ENCODE data around the gene TWF2.

GRCh38 chr3:52185837-52186236 lies 53.1 kb downstream of the TWF2 start:
- no peak for TF ChIP-seq EP300 (IDR thresholded peaks at IDR 0.05)
- TF ChIP-seq CTCF (IDR thresholded peaks at IDR 0.05) = no peak

Data from tibial nerve (tissue), 4 donors.